ENCODE data around the gene CEMIP.

The CEMIP gene

GRCh38 chr15:80916056-80916455 is 136.9 kb downstream of the CEMIP start:
- Mint-ChIP-seq H3K9me3 (no peaks in the 10 kb centered on the region), H3K4me1 (ENCODE audit: low read depth) (peaks cover 21% of the 10 kb centered on the region), H3K4me3 (no peak overlapping the region), H3K27me3 (no peaks in the 10 kb centered on the region), H3K36me3 (ENCODE audit: low read depth) (no peaks in the 10 kb centered on the region), H3K27ac (no peak overlapping the region)

- no peak overlapping the region for H3K27ac Mint-ChIP-seq
Observed at GRCh38 chr15:80918196-80918783, 139.1 kb downstream of the CEMIP start.

GRCh38 chr15:80920271-80920699 is 141.1 kb downstream of the CEMIP start:
- Mint-ChIP-seq H3K4me3 (no peak overlapping the region), H3K27ac (no peak overlapping the region), H3K27me3 (no peaks in the 10 kb centered on the region), H3K4me1 (ENCODE audit: low read depth) (peaks cover 24% of the 10 kb centered on the region), H3K36me3 (ENCODE audit: low read depth) (no peaks in the 10 kb centered on the region), H3K9me3 (no peaks in the 10 kb centered on the region)

More at GRCh38 chr15:80918196-80918783, 139.1 kb downstream of the CEMIP start:
- no peaks in the 10 kb centered on the region for H3K9me3 Mint-ChIP-seq
- H3K27me3 Mint-ChIP-seq, result no peaks in the 10 kb centered on the region
- H3K4me3 Mint-ChIP-seq, result no peak overlapping the region
- H3K36me3 Mint-ChIP-seq (ENCODE audit: low read depth), result no peaks in the 10 kb centered on the region
- H3K4me1 Mint-ChIP-seq (ENCODE audit: low read depth), result peaks cover 21% of the 10 kb centered on the region

GRCh38 chr15:80921736-80922410 is 142.7 kb downstream of the CEMIP start:
- Mint-ChIP-seq H3K27ac (no peak overlapping the region), H3K27me3 (no peaks in the 10 kb centered on the region), H3K36me3 (ENCODE audit: low read depth) (no peaks in the 10 kb centered on the region), H3K4me3 (no peak overlapping the region), H3K9me3 (no peaks in the 10 kb centered on the region), H3K4me1 (ENCODE audit: low read depth) (peaks cover 24% of the 10 kb centered on the region)

- H3K9me3 Mint-ChIP-seq, result no peaks in the 10 kb centered on the region
- no peak overlapping the region for H3K27ac Mint-ChIP-seq
- peaks cover 19% of the 10 kb centered on the region for H3K4me1 Mint-ChIP-seq (ENCODE audit: low read depth)
- H3K4me3 Mint-ChIP-seq, result no peak overlapping the region
- no peaks in the 10 kb centered on the region for H3K36me3 Mint-ChIP-seq (ENCODE audit: low read depth)
- H3K27me3 Mint-ChIP-seq, result no peaks in the 10 kb centered on the region
Observed at GRCh38 chr15:80923668-80924067, 144.5 kb downstream of the CEMIP start.

- H3K36me3 Mint-ChIP-seq (ENCODE audit: low read depth), result no peaks in the 10 kb centered on the region
- H3K4me1 Mint-ChIP-seq (ENCODE audit: low read depth), result peaks cover 18% of the 10 kb centered on the region
- no peaks in the 10 kb centered on the region for H3K27me3 Mint-ChIP-seq
- H3K4me3 Mint-ChIP-seq, result no peak overlapping the region
- H3K27ac Mint-ChIP-seq, result no peak overlapping the region
- no peaks in the 10 kb centered on the region for H3K9me3 Mint-ChIP-seq
Observed at GRCh38 chr15:80924278-80924677, 145.1 kb downstream of the CEMIP start.

GRCh38 chr15:80925597-80926059 is 146.5 kb downstream of the CEMIP start:
- Mint-ChIP-seq H3K36me3 (ENCODE audit: low read depth) (no peaks in the 10 kb centered on the region), H3K27ac (no peak overlapping the region), H3K4me1 (ENCODE audit: low read depth) (peaks cover 7% of the 10 kb centered on the region), H3K9me3 (no peaks in the 10 kb centered on the region), H3K4me3 (no peak overlapping the region), H3K27me3 (no peaks in the 10 kb centered on the region)

GRCh38 chr15:80926126-80926525 is 147.0 kb downstream of the CEMIP start:
- Mint-ChIP-seq H3K27me3 (no peaks in the 10 kb centered on the region), H3K27ac (no peak overlapping the region), H3K36me3 (ENCODE audit: low read depth) (no peaks in the 10 kb centered on the region), H3K4me3 (no peak overlapping the region), H3K9me3 (no peaks in the 10 kb centered on the region), H3K4me1 (ENCODE audit: low read depth) (peaks cover 3% of the 10 kb centered on the region)

GRCh38 chr15:80929225-80929624 is 150.1 kb downstream of the CEMIP start:
- Mint-ChIP-seq H3K4me1 (ENCODE audit: low read depth) (no peaks in the 10 kb centered on the region), H3K4me3 (no peak overlapping the region), H3K27me3 (no peaks in the 10 kb centered on the region)

GRCh38 chr15:80929689-80930088 is 150.5 kb downstream of the CEMIP start:
- Mint-ChIP-seq H3K4me1 (ENCODE audit: low read depth) (peaks cover 3% of the 10 kb centered on the region), H3K27ac (no peak overlapping the region), H3K4me3 (no peak overlapping the region), H3K27me3 (no peaks in the 10 kb centered on the region), H3K36me3 (ENCODE audit: low read depth) (no peaks in the 10 kb centered on the region), H3K9me3 (no peaks in the 10 kb centered on the region)

More at GRCh38 chr15:80929225-80929624, 150.1 kb downstream of the CEMIP start:
- Mint-ChIP-seq H3K9me3 (no peaks in the 10 kb centered on the region), H3K36me3 (ENCODE audit: low read depth) (no peaks in the 10 kb centered on the region), H3K27ac (no peak overlapping the region)

GRCh38 chr15:80931191-80931590 is 152.0 kb downstream of the CEMIP start:
- Mint-ChIP-seq H3K27me3 (no peaks in the 10 kb centered on the region), H3K27ac (no peak overlapping the region), H3K36me3 (ENCODE audit: low read depth) (no peaks in the 10 kb centered on the region), H3K4me1 (ENCODE audit: low read depth) (peaks cover 5% of the 10 kb centered on the region), H3K4me3 (no peak overlapping the region), H3K9me3 (no peaks in the 10 kb centered on the region)

- Mint-ChIP-seq H3K27me3 (no peaks in the 10 kb centered on the region), H3K27ac (no peak overlapping the region), H3K4me1 (ENCODE audit: low read depth) (peaks cover 5% of the 10 kb centered on the region), H3K9me3 (no peaks in the 10 kb centered on the region), H3K36me3 (ENCODE audit: low read depth) (peaks cover 6% of the 10 kb centered on the region), H3K4me3 (no peak overlapping the region)
Observed at GRCh38 chr15:80931721-80932512, 152.7 kb downstream of the CEMIP start.

- Mint-ChIP-seq H3K4me1 (ENCODE audit: low read depth) (peaks cover 5% of the 10 kb centered on the region), H3K36me3 (ENCODE audit: low read depth) (peaks cover 6% of the 10 kb centered on the region), H3K9me3 (no peaks in the 10 kb centered on the region), H3K4me3 (no peak overlapping the region), H3K27me3 (no peaks in the 10 kb centered on the region), H3K27ac (no peak overlapping the region)
Observed at GRCh38 chr15:80932513-80932815, 153.3 kb downstream of the CEMIP start.

- no peak overlapping the region for H3K27ac Mint-ChIP-seq
- H3K4me1 Mint-ChIP-seq (ENCODE audit: low read depth), result peaks cover 5% of the 10 kb centered on the region
- peaks cover 6% of the 10 kb centered on the region for H3K36me3 Mint-ChIP-seq (ENCODE audit: low read depth)
- H3K4me3 Mint-ChIP-seq, result no peak overlapping the region
- H3K9me3 Mint-ChIP-seq, result no peaks in the 10 kb centered on the region
- H3K27me3 Mint-ChIP-seq, result no peaks in the 10 kb centered on the region
Observed at GRCh38 chr15:80932989-80933388, 153.8 kb downstream of the CEMIP start.

- H3K27me3 Mint-ChIP-seq, result no peaks in the 10 kb centered on the region
- peaks cover 5% of the 10 kb centered on the region for H3K4me1 Mint-ChIP-seq (ENCODE audit: low read depth)
- H3K9me3 Mint-ChIP-seq, result no peaks in the 10 kb centered on the region
- H3K4me3 Mint-ChIP-seq, result no peak overlapping the region
- peaks cover 6% of the 10 kb centered on the region for H3K36me3 Mint-ChIP-seq (ENCODE audit: low read depth)
- H3K27ac Mint-ChIP-seq, result no peak overlapping the region
Observed at GRCh38 chr15:80934761-80935221, 155.6 kb downstream of the CEMIP start.

Measured in stimulated activated naive CD8-positive, alpha-beta T cell treated with anti-CD3 and anti-CD28 coated beads, Interleukin-15, Interleukin-2, amounts not matched to agents 100 ng/mL and 50 ng/mL, for 24 hours (primary cell).